HepG2 (cell line): ENCODE data around the gene SLC11A1. TPM values are rescaled to one million over a fixed set of nuclear protein-coding genes. Genes with fewer than 3 reads are reported as not detected.

Experiments used
- ATAD3A ChIP-seq: sonication (generic); formaldehyde crosslinking; IDR thresholded peaks from 2 replicates; pipeline ENCODE4 v1.4.0; 2020; ENCODE audit warnings: missing genetic modification reagents
- ERF ChIP-seq: IDR thresholded peaks from 2 replicates; pipeline ENCODE4 v1.6.1; 2018; ENCODE audit warnings: missing biosample characterization, missing genetic modification reagents
- KDM5A ChIP-seq: fragments of 200-600 bp; sonication (generic); IDR thresholded peaks from 2 replicates; pipeline ENCODE4 v1.7.0; 2018; ENCODE audit warnings: antibody characterized with exemption, mild to moderate bottlenecking, low read length, borderline replicate concordance
- KLF13 ChIP-seq: sonication (generic); formaldehyde crosslinking; IDR thresholded peaks from 2 replicates; pipeline ENCODE4 v1.4.0; 2020; ENCODE audit warnings: mild to moderate bottlenecking, missing genetic modification reagents
- KLF16 ChIP-seq, 2 experiments: sonication (generic) in 1 of 2; formaldehyde crosslinking in 1 of 2; IDR thresholded peaks; 2 replicates each; pipeline versions ENCODE4 v1.6.1 to v1.8.0; 2016 to 2023; ENCODE audit warnings: missing genetic modification reagents in 2 of 2, missing compliant biosample characterization in 1 of 2
- MAFG ChIP-seq: sonication (generic); formaldehyde crosslinking; IDR thresholded peaks from 2 replicates; pipeline ENCODE4 v1.5.1; 2020; ENCODE audit warnings: mild to moderate bottlenecking, missing genetic modification reagents
- SIX1 ChIP-seq: sonication (generic); formaldehyde crosslinking; IDR thresholded peaks from 2 replicates; pipeline ENCODE4 v1.4.0; 2020; ENCODE audit warnings: missing genetic modification reagents, borderline replicate concordance
- SP140L ChIP-seq: sonication (generic); formaldehyde crosslinking; IDR thresholded peaks from 2 replicates; pipeline ENCODE4 v1.4.0; 2020; ENCODE audit warnings: missing genetic modification reagents, borderline replicate concordance
- YEATS4 ChIP-seq: sonication (generic); formaldehyde crosslinking; IDR thresholded peaks from 2 replicates; pipeline ENCODE4 v1.4.0; 2020; ENCODE audit warnings: missing genetic modification reagents, borderline replicate concordance
- ZBTB14 ChIP-seq: sonication (generic); formaldehyde crosslinking; IDR thresholded peaks from 2 replicates; pipeline ENCODE4 v1.4.0; 2020; ENCODE audit warnings: missing genetic modification reagents
- ZC3H13 ChIP-seq: sonication (generic); formaldehyde crosslinking; IDR thresholded peaks from 2 replicates; pipeline ENCODE4 v1.8.1; 2023; ENCODE audit warnings: mild to moderate bottlenecking, missing genetic modification reagents, moderate library complexity
- ZFP90 ChIP-seq: sonication (generic); formaldehyde crosslinking; IDR thresholded peaks from 2 replicates; pipeline ENCODE4 v1.8.0; 2022; ENCODE audit warnings: missing genetic modification reagents, mild to moderate bottlenecking, inconsistent platforms, borderline replicate concordance
- ZMYM2 ChIP-seq: sonication (generic); formaldehyde crosslinking; IDR thresholded peaks from 2 replicates; pipeline ENCODE4 v1.8.0; 2022; ENCODE audit warnings: mild to moderate bottlenecking, missing genetic modification reagents
- ZNF101 ChIP-seq: sonication (generic); formaldehyde crosslinking; IDR thresholded peaks from 2 replicates; pipeline ENCODE4 v1.4.0; 2020; ENCODE audit warnings: mild to moderate bottlenecking, low read depth, missing genetic modification reagents, borderline replicate concordance
- ZNF124 ChIP-seq: sonication (generic); formaldehyde crosslinking; IDR thresholded peaks from 2 replicates; pipeline ENCODE4 v1.4.0; 2020; ENCODE audit warnings: missing genetic modification reagents
- ZNF44 ChIP-seq: sonication (generic); formaldehyde crosslinking; IDR thresholded peaks from 2 replicates; pipeline ENCODE4 v1.5.1; 2020; ENCODE audit warnings: mild to moderate bottlenecking, missing genetic modification reagents
- polyA plus RNA-seq, 8 experiments: library from polyadenylated mRNA; depleted of rRNA in 3 of 8; stranded (reverse) in 7 of 8; unstranded in 1 of 8; fragments of >200 nt; fragmentation: Illumina TruSeq in 4 of 8; extraction: Trizol in 4 of 8; gene quantifications; 2 replicates each; pipeline versions ENCODE4 v1.2.1 to v1.2.3, GENCODE V29; 2011 to 2016; ENCODE audit warnings: low read depth in 4 of 8, missing spikeins in 1 of 8, mixed read lengths in 1 of 8; ENCODE audit not compliant: insufficient read depth in 1 of 8
- total RNA-seq, 5 experiments: library from RNA; depleted of rRNA; stranded (reverse); fragments of >200 nt; fragmentation: Illumina TruSeq; extraction: Trizol; gene quantifications; 2 replicates each; pipeline ENCODE4 v1.2.3, GENCODE V29; 2016; ENCODE audit warnings: low read depth in 1 of 5
- TF ChIP-seq, protein P1 (sequence below): sonication (generic); formaldehyde crosslinking; IDR thresholded peaks from 2 replicates; pipeline ENCODE4 v1.4.0; 2020; ENCODE audit warnings: missing genetic modification reagents, borderline replicate concordance
- TF ChIP-seq, protein P2 (sequence below): sonication (generic); formaldehyde crosslinking; IDR thresholded peaks from 2 replicates; pipeline ENCODE4 v1.4.0; 2020; ENCODE audit warnings: missing genetic modification reagents

The SLC11A1 gene
- total and polyA plus RNA-seq, 2 of the 13 experiments (the other 11 are each of a cell fraction or from before 2014, with no cell fraction given), result 0.33 to 2.3 TPM

- TF ChIP-seq SP140L (CRISPR knock-in tag), result peak; percentile 84; the same call in 1 of the 2 replicates
- TF ChIP-seq KDM5A, result peak; percentile 50; the same call in 1 of the 2 replicates
- 0 out of 2 replicates have a peak, but pooled peaks have one; percentile 7 for TF ChIP-seq ZFP90
- TF ChIP-seq ERF, result peak; percentile 79; the same call in 1 of the 2 replicates
- TF ChIP-seq ZBTB14, result no peak
- TF ChIP-seq MAFG (CRISPR knock-in tag), result no peak
- no peak for TF ChIP-seq KLF13 (CRISPR knock-in tag)
- TF ChIP-seq ZNF124 (CRISPR knock-in tag), result peak; percentile 40; the same call in 1 of the 2 replicates
- no peak for TF ChIP-seq ZNF44 (CRISPR knock-in tag)
- TF ChIP-seq SIX1, result 0 out of 2 replicates have a peak, but pooled peaks have one; percentile 41
- no peak for TF ChIP-seq ZNF101
- TF ChIP-seq, protein P1, sequence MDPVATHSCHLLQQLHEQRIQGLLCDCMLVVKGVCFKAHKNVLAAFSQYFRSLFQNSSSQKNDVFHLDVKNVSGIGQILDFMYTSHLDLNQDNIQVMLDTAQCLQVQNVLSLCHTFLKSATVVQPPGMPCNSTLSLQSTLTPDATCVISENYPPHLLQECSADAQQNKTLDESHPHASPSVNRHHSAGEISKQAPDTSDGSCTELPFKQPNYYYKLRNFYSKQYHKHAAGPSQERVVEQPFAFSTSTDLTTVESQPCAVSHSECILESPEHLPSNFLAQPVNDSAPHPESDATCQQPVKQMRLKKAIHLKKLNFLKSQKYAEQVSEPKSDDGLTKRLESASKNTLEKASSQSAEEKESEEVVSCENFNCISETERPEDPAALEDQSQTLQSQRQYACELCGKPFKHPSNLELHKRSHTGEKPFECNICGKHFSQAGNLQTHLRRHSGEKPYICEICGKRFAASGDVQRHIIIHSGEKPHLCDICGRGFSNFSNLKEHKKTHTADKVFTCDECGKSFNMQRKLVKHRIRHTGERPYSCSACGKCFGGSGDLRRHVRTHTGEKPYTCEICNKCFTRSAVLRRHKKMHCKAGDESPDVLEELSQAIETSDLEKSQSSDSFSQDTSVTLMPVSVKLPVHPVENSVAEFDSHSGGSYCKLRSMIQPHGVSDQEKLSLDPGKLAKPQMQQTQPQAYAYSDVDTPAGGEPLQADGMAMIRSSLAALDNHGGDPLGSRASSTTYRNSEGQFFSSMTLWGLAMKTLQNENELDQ, result peak; percentile 71; the same call in 1 of the 2 replicates
- TF ChIP-seq, protein P2, sequence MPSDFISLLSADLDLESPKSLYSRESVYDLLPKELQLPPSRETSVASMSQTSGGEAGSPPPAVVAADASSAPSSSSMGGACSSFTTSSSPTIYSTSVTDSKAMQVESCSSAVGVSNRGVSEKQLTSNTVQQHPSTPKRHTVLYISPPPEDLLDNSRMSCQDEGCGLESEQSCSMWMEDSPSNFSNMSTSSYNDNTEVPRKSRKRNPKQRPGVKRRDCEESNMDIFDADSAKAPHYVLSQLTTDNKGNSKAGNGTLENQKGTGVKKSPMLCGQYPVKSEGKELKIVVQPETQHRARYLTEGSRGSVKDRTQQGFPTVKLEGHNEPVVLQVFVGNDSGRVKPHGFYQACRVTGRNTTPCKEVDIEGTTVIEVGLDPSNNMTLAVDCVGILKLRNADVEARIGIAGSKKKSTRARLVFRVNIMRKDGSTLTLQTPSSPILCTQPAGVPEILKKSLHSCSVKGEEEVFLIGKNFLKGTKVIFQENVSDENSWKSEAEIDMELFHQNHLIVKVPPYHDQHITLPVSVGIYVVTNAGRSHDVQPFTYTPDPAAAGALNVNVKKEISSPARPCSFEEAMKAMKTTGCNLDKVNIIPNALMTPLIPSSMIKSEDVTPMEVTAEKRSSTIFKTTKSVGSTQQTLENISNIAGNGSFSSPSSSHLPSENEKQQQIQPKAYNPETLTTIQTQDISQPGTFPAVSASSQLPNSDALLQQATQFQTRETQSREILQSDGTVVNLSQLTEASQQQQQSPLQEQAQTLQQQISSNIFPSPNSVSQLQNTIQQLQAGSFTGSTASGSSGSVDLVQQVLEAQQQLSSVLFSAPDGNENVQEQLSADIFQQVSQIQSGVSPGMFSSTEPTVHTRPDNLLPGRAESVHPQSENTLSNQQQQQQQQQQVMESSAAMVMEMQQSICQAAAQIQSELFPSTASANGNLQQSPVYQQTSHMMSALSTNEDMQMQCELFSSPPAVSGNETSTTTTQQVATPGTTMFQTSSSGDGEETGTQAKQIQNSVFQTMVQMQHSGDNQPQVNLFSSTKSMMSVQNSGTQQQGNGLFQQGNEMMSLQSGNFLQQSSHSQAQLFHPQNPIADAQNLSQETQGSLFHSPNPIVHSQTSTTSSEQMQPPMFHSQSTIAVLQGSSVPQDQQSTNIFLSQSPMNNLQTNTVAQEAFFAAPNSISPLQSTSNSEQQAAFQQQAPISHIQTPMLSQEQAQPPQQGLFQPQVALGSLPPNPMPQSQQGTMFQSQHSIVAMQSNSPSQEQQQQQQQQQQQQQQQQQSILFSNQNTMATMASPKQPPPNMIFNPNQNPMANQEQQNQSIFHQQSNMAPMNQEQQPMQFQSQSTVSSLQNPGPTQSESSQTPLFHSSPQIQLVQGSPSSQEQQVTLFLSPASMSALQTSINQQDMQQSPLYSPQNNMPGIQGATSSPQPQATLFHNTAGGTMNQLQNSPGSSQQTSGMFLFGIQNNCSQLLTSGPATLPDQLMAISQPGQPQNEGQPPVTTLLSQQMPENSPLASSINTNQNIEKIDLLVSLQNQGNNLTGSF (CRISPR knock-in tag), result no peak
- TF ChIP-seq ATAD3A (CRISPR knock-in tag), result no peak
- peak in 1 of 2 experiments; percentile 86; a peak in 2 of 4 replicates for TF ChIP-seq KLF16 (CRISPR knock-in tag; IDR thresholded peaks at IDR 0.05)
- peak; percentile 93 for TF ChIP-seq YEATS4 (CRISPR knock-in tag)
- TF ChIP-seq ZC3H13 (CRISPR knock-in tag), result no peak
- no peak for TF ChIP-seq ZMYM2 (CRISPR knock-in tag)
These were observed 36.8 kb downstream of the SLC11A1 start, which contains the start of gene VIL1 (continued) for GRCh38 chr2:218418717-218419458.
